ENCODE measurements around the gene UFSP2. TPM values are rescaled to one million over a fixed set of nuclear protein-coding genes. Genes with fewer than 3 reads are reported as not detected.
"Not testable (repeated sequence)": the region's sequence is repeated elsewhere in the genome, so short reads cannot be mapped to it uniquely, and the experiment has no call there.

Gene UFSP2
- total RNA-seq, 4 donors from 2014 or later: 36.7 to 49.0 (median 40.6) TPM

DNA sequence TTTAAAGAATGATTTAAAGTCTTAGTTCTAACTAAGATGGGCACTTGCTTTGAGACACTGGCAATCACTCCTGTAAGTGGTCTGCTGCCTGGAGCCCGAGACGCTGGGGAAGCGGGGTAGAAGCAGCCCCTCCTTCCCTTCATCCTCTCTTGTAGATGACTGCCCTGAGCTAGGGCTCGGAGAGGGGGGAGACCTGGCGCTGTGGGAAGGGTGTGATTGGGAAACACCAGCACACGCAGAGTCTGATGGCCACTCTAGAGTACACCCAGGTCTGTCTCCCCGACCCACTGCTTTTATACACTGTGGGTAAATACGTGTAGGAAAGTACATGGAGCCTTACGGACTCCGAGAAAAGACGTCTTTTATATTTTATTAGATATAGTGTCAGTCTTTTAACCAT lies 54.1 kb downstream of the UFSP2 start:
- TF ChIP-seq EP300 (IDR thresholded peaks at IDR 0.05) (no peak), POLR2A (IDR thresholded peaks at IDR 0.05; ENCODE audit: low read depth) (no peak), POLR2AphosphoS5 (IDR thresholded peaks at IDR 0.05) (no peak)
- 92% methylated on average over 11 of the region's 11 CpGs for WGBS
- Histone ChIP-seq H3K36me3 (peaks cover 0 to 36% (median 16%) of the 10 kb centered on the region in 4 donors), H3K4me3 (no peak overlapping the region), H3K27ac (replicated peaks in 1 of 4) (no peak overlapping the region), H3K27me3 (no peaks in the 10 kb centered on the region), H3K4me1 (no peaks in the 10 kb centered on the region), H3K9me3 (no peaks in the 10 kb centered on the region)
- intact Hi-C loops (cut with DNase I): no loop called here
- no peak for DNase-seq (ENCODE audit: extremely low spot score)

DNA sequence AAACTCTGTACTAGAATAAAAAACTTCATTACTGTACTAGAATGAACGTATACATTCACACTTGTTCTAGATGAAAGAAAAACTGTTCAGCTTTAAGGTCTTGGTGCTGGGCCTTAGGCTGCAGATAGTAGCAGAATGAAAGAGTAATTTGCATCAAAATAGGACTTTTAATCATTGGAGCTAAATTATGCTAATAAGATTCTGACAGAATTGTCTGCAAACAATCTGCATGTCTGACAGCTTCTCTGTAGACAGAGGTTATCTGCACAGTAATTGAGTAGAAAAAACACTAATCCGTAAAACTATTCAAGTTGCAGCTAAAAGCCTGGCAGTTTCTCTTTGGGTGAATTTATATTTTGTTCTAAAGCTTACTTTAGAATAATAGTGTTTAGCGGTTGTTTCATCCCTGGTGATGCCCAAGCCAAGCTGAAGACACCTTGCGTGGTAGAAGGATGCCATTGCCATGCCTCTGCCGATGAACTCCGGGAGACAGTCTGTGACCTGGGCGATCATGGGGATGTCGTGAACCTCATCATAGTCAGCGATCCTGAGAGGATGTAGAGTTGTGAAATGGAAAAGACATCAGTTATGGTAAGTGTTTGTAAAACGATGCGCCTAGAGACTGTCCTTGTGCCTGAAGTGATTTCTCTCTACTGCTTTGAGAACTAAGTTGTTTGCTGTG lies 55.4 kb downstream of the UFSP2 start:
- Histone ChIP-seq H3K4me1 (no peaks in the 10 kb centered on the region), H3K4me3 (no peak overlapping the region), H3K9me3 (no peaks in the 10 kb centered on the region), H3K27ac (replicated peaks in 1 of 4) (no peak overlapping the region), H3K27me3 (no peaks in the 10 kb centered on the region), H3K36me3 (peaks cover 0 to 36% (median 16%) of the 10 kb centered on the region in 4 donors)
- 98% methylated on average over 11 of the region's 11 CpGs for WGBS
- TF ChIP-seq POLR2A (IDR thresholded peaks at IDR 0.05; ENCODE audit: low read depth) (no peak), EP300 (IDR thresholded peaks at IDR 0.05) (no peak), POLR2AphosphoS5 (IDR thresholded peaks at IDR 0.05) (no peak)
- TF ChIP-seq, protein P1, sequence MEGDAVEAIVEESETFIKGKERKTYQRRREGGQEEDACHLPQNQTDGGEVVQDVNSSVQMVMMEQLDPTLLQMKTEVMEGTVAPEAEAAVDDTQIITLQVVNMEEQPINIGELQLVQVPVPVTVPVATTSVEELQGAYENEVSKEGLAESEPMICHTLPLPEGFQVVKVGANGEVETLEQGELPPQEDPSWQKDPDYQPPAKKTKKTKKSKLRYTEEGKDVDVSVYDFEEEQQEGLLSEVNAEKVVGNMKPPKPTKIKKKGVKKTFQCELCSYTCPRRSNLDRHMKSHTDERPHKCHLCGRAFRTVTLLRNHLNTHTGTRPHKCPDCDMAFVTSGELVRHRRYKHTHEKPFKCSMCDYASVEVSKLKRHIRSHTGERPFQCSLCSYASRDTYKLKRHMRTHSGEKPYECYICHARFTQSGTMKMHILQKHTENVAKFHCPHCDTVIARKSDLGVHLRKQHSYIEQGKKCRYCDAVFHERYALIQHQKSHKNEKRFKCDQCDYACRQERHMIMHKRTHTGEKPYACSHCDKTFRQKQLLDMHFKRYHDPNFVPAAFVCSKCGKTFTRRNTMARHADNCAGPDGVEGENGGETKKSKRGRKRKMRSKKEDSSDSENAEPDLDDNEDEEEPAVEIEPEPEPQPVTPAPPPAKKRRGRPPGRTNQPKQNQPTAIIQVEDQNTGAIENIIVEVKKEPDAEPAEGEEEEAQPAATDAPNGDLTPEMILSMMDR (IDR thresholded peaks at IDR 0.05): no peak
- DNase-seq (ENCODE audit: extremely low spot score): no peak
- intact Hi-C loops (cut with DNase I): no loop called here

DNA sequence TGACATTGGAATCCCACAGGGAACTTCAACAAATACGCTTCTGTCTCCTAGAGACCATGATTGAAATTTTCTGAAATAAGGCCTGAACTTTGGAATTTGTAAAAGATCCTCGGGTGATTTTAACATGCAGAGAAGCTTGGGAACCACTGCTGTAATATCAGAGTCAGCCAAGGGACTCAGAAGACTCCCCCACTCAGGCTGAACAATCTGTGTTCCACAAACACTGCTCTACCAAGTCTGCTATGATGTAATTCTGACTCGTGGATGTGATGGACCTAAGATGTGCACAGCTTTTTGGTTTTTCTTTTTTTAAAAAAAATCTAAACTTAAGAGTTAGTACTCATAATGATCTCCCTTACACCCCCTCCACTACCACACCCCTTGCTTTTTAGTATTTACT lies 56.0 kb downstream of the UFSP2 start:
- H3K27ac ChIP-seq (replicated peaks in 1 of 4): no peak overlapping the region
- no peaks in the 10 kb centered on the region for H3K9me3 ChIP-seq
- H3K27me3 ChIP-seq: no peaks in the 10 kb centered on the region
- no peak overlapping the region for H3K4me3 ChIP-seq
- intact Hi-C loops (cut with DNase I): no loop called here
- TF ChIP-seq POLR2AphosphoS5 (IDR thresholded peaks at IDR 0.05) (no peak), POLR2A (IDR thresholded peaks at IDR 0.05; ENCODE audit: low read depth) (no peak), EP300 (IDR thresholded peaks at IDR 0.05) (no peak)
- TF ChIP-seq, protein P1 (IDR thresholded peaks at IDR 0.05): no peak
- 80% methylated on average over 3 of the region's 3 CpGs for WGBS
- H3K36me3 ChIP-seq: peaks cover 0 to 36% (median 16%) of the 10 kb centered on the region in 4 donors
- H3K4me1 ChIP-seq: no peaks in the 10 kb centered on the region
- DNase-seq (ENCODE audit: extremely low spot score): no peak

DNA sequence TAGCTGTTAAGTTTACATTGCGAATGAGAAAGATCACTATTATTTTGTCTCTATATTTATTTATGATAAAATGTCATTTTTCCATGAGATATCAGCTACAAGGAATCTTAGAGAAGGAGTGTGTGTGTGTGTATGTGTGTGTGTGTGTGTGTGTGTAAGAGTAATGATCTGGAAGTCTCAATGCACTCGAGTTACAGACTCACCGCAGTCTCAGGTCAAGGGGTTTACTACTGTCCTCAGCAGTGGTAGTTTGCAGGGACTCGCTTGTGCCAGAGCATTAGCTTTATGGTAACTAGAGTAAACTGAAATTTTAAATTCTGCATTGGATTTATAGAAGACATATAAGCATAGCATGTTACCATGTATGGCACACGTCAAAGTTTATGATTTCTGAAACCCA lies 60.9 kb downstream of the UFSP2 start:
- intact Hi-C loops (cut with DNase I): no loop called here
- peaks cover 0 to 24% (median 5%) of the 10 kb centered on the region in 4 donors for H3K36me3 ChIP-seq
- 93% methylated on average over 5 of the region's 5 CpGs for WGBS
- H3K9me3 ChIP-seq: no peaks in the 10 kb centered on the region
- H3K4me3 ChIP-seq: no peak overlapping the region
- TF ChIP-seq POLR2AphosphoS5 (IDR thresholded peaks at IDR 0.05) (no peak), POLR2A (IDR thresholded peaks at IDR 0.05; ENCODE audit: low read depth) (no peak), EP300 (IDR thresholded peaks at IDR 0.05) (no peak)
- TF ChIP-seq, protein P1 (IDR thresholded peaks at IDR 0.05): no peak
- no peak overlapping the region for H3K27ac ChIP-seq (replicated peaks in 1 of 4)
- peaks cover 0 to 4% (median 0%) of the 10 kb centered on the region in 4 donors for H3K4me1 ChIP-seq
- no peak for DNase-seq (ENCODE audit: extremely low spot score)
- no peaks in the 10 kb centered on the region for H3K27me3 ChIP-seq

DNA sequence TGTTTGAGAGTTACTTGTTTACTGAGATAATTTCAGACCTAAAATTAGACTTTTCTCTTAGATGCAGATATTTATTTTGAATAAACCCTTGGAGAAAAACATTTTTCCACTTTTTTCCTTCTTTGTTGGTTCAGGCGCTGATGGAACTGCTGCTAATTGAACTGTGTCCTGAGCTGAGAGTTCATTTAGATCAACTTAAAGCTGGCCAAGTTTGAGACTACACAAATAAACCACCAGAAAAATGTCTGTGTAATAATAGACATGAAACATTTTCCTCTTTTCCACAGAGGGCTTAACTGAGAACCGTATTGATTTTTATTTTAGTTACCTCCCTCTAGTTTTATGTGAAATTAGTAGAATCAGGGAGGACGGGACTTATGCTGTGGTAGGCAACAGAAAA lies 62.5 kb downstream of the UFSP2 start:
- Histone ChIP-seq H3K27me3 (no peaks in the 10 kb centered on the region), H3K9me3 (no peaks in the 10 kb centered on the region), H3K27ac (replicated peaks in 1 of 4) (no peak overlapping the region), H3K36me3 (peaks cover 0 to 26% (median 8%) of the 10 kb centered on the region in 4 donors), H3K4me3 (no peak overlapping the region), H3K4me1 (peaks cover 0 to 4% (median 0%) of the 10 kb centered on the region in 4 donors)
- DNase-seq (ENCODE audit: extremely low spot score): no peak
- TF ChIP-seq POLR2A (IDR thresholded peaks at IDR 0.05; ENCODE audit: low read depth) (no peak), POLR2AphosphoS5 (IDR thresholded peaks at IDR 0.05) (no peak), EP300 (IDR thresholded peaks at IDR 0.05) (no peak)
- TF ChIP-seq, protein P1 (IDR thresholded peaks at IDR 0.05): no peak
- WGBS: 62% methylated on average over 3 of the region's 3 CpGs
- intact Hi-C loops (cut with DNase I): no loop called here

DNA sequence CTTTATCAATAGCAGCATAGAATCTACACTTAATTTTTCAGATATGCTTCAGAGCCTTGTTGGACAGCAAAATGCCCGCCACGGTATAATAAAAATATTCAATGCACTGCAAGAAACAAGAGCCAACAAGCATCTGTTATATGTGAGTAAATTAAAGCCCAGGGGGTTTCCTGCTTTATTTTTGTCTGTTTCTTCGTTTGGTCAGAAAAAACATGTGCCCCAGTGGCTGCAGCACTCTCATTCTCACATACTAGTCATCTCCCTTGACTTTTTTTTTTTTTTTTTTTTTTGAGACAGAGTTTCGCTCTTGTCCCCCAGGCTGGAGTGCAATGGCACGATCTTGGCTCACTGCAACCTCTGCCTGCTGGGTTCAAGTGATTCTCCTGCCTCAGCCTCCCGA lies 63.2 kb downstream of the UFSP2 start:
- 92% methylated on average over 6 of the region's 6 CpGs for WGBS
- intact Hi-C loops (cut with DNase I); H3K27ac ChIP-seq (replicated peaks in 1 of 4); H3K27me3 ChIP-seq; H3K4me1 ChIP-seq; H3K9me3 ChIP-seq; DNase-seq (ENCODE audit: extremely low spot score); H3K4me3 ChIP-seq: not testable (repeated sequence)
- H3K36me3 ChIP-seq: peaks cover 0 to 28% (median 11%) of the 10 kb centered on the region in 4 donors
